SJCRH30 (cell line): Measurements from ENCODE around the gene HBA1. TPM values are rescaled to one million over a fixed set of nuclear protein-coding genes. Genes with fewer than 3 reads are reported as not detected.
A peak's percentile ranks its signal among the peaks of the same experiment; 100 is the strongest.

Experiments used
- DNase-seq, 2 experiments: peaks; one replicate each; pipeline ENCODE4 v3.0.0-alpha.2; 2015 to 2020
- H3K27ac ChIP-seq: fragments of 250-450 bp; sonication (Bioruptor Pico); 2 replicates; pipeline ENCODE4 v1.5.1; 2020; ENCODE audit warnings: mild to moderate bottlenecking, moderate library complexity
- H3K27me3 ChIP-seq: fragments of 250-450 bp; sonication (Bioruptor Pico); 2 replicates; pipeline ENCODE4 v1.5.1; 2020; ENCODE audit warnings: mild to moderate bottlenecking, moderate library complexity
- H3K36me3 ChIP-seq: fragments of 250-450 bp; sonication (Bioruptor Pico); 2 replicates; pipeline ENCODE4 v1.5.1; 2020; ENCODE audit warnings: mild to moderate bottlenecking, moderate library complexity
- H3K4me1 ChIP-seq: fragments of 250-450 bp; sonication (Bioruptor Pico); 2 replicates; pipeline ENCODE4 v1.5.1; 2020; ENCODE audit warnings: mild to moderate bottlenecking, moderate library complexity
- H3K4me3 ChIP-seq: fragments of 250-450 bp; sonication (Bioruptor Pico); 2 replicates; pipeline ENCODE4 v1.5.1; 2020; ENCODE audit warnings: mild to moderate bottlenecking, moderate library complexity
- H3K9me3 ChIP-seq: fragments of 250-450 bp; sonication (Bioruptor Pico); replicated peaks from 2 replicates; pipeline ENCODE4 v1.5.1; 2020; ENCODE audit warnings: mild to moderate bottlenecking, moderate library complexity
- total RNA-seq: library from RNA; depleted of rRNA; stranded (reverse); fragments of >200 nt; shearing (Covaris generic); gene quantifications from 2 replicates; pipeline ENCODE4 v1.2.3, GENCODE V29; 2014

Gene HBA1
- total RNA-seq, 1 experiment from 2014 or later, result not detected

DNA sequence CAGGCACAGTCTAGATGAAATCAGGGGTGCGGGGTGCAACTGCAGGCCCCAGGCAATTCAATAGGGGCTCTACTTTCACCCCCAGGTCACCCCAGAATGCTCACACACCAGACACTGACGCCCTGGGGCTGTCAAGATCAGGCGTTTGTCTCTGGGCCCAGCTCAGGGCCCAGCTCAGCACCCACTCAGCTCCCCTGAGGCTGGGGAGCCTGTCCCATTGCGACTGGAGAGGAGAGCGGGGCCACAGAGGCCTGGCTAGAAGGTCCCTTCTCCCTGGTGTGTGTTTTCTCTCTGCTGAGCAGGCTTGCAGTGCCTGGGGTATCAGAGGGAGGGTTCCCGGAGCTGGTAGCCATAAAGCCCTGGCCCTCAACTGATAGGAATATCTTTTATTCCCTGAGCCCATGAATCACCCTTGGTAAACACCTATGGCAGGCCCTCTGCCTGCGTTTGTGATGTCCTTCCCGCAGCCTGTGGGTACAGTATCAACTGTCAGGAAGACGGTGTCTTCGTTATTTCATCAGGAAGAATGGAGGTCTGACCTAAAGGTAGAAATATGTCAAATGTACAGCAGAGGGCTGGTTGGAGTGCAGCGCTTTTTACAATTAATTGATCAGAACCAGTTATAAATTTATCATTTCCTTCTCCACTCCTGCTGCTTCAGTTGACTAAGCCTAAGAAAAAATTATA is 1.6 kb downstream of the HBA1 start:
- H3K4me1 ChIP-seq, result no peaks in the 10 kb centered on the region
- no peak overlapping the region for H3K27ac ChIP-seq
- no peaks in the 10 kb centered on the region for H3K36me3 ChIP-seq
- no peak for DNase-seq
- no peaks in the 10 kb centered on the region for H3K9me3 ChIP-seq
- H3K27me3 ChIP-seq, result no peaks in the 10 kb centered on the region
- H3K4me3 ChIP-seq, result no peak overlapping the region

DNA sequence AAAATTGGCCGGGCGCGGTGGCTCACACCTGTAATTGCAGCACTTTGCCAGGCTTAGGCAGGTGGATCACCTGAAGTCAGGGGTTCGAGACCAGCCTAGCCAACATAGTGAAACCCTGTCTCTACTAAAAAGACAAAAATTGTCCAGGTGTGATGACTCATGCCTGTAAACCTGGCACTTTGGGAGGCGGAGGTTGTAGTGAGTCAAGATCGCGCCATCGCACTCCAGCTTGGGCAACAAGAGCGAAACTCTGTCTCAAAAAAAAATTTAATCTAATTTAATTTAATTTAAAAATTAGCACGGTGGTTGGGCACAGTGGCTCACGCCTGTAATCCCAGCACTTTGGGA is 2.2 kb downstream of the HBA1 start:
- DNase-seq, result no peak

DNA sequence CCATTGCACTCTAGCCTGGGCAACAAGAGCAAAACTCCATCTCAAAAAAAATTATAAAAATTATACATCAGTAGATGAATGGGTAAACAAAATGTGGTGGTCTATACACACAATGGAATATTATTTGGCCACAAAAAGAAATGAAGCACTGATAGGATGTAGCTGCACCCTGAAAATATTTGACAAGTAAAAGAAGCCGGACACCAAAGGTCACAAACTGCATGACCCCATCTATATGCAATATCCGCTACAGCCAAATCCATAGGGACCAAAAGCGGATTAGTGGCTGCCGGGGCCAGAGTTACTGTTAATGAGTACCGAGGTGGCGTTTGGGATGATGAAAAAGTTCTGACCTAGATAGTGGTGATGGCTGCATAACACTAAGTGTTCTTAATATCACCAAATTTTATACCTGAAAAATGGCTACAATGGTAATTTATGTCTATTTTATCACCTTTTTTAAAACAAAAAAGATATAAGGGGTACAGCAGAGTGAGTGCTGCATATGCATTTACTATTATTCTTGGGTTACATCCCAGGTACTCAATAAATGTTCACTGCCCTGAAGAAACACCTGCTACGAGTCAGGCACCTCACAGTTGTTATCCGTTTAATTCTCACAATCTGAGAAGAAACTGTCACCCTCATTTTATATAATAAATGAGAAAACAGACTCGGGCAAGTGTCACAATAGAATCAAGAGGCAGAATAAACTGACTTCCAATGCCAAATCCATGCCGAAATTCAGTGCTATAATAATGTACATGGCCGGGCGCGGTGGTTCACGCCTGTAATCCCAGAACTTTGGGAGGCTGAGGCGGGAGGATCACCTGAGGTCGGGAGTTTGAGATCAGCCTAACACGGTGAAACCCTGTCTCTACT is 3.0 kb downstream of the HBA1 start:
- no peaks in the 10 kb centered on the region for H3K9me3 ChIP-seq
- H3K4me3 ChIP-seq, result no peak overlapping the region
- H3K4me1 ChIP-seq, result no peaks in the 10 kb centered on the region
- no peak for DNase-seq
- H3K27me3 ChIP-seq, result no peaks in the 10 kb centered on the region
- H3K36me3 ChIP-seq, result no peaks in the 10 kb centered on the region
- H3K27ac ChIP-seq, result no peak overlapping the region

More for the DNA sequence above, 2.2 kb downstream of the HBA1 start:
- Histone ChIP-seq H3K27me3 (no peaks in the 10 kb centered on the region), H3K36me3 (no peaks in the 10 kb centered on the region), H3K27ac (no peak overlapping the region), H3K4me3 (no peak overlapping the region), H3K4me1 (no peaks in the 10 kb centered on the region), H3K9me3 (no peaks in the 10 kb centered on the region)

DNA sequence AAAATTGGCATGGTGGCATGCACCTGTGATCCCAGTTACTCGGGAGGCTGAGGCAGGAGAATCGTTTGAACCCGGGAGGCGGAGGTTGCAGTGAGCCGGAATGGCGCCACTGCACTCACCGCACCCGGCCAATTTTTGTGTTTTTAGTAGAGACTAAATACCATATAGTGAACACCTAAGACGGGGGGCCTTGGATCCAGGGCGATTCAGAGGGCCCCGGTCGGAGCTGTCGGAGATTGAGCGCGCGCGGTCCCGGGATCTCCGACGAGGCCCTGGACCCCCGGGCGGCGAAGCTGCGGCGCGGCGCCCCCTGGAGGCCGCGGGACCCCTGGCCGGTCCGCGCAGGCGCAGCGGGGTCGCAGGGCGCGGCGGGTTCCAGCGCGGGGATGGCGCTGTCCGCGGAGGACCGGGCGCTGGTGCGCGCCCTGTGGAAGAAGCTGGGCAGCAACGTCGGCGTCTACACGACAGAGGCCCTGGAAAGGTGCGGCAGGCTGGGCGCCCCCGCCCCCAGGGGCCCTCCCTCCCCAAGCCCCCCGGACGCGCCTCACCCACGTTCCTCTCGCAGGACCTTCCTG is 3.7 kb downstream of the HBA1 start, which contains the start of gene HBQ1:
TSS of gene HBQ1 (plus strand) at position 359 of the 575 bp plus-strand sequence. CDS start at position 387, 28 bp downstream.
- Histone ChIP-seq H3K27me3 (no peaks in the 10 kb centered on the region), H3K9me3 (no peaks in the 10 kb centered on the region), H3K27ac (no peak within 1 kb of the TSS), H3K4me1 (no peaks in the 10 kb centered on the region), H3K4me3 (no peak within 1 kb of the TSS), H3K36me3 (0 out of 2 replicates have a peak, but pooled peaks cover 6% of the 10 kb centered on the region)
- no peak for DNase-seq

DNA sequence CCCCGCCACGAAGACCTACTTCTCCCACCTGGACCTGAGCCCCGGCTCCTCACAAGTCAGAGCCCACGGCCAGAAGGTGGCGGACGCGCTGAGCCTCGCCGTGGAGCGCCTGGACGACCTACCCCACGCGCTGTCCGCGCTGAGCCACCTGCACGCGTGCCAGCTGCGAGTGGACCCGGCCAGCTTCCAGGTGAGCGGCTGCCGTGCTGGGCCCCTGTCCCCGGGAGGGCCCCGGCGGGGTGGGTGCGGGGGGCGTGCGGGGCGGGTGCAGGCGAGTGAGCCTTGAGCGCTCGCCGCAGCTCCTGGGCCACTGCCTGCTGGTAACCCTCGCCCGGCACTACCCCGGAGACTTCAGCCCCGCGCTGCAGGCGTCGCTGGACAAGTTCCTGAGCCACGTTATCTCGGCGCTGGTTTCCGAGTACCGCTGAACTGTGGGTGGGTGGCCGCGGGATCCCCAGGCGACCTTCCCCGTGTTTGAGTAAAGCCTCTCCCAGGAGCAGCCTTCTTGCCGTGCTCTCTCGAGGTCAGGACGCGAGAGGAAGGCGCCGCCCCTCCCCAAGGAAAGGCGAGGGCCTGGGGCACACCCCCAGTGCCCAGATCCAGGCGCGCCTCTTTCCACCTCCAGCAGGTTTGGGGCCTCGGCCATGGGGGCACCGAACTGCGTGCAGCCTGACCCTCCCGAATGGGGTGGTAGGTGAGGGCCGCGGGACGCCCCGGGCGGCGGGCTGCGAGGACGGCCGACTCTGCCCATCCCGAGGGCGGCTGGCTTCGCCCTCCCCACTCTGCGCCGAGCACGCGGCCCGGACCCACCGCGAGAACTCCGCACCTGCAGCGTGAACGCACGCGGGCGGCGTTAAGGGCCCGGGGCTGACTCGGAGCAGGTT is 4.4 kb downstream of the HBA1 start:
- Histone ChIP-seq H3K36me3 (0 out of 2 replicates have a peak, but pooled peaks cover 6% of the 10 kb centered on the region), H3K27ac (no peak overlapping the region), H3K9me3 (no peaks in the 10 kb centered on the region), H3K4me3 (no peak overlapping the region), H3K4me1 (no peaks in the 10 kb centered on the region), H3K27me3 (no peaks in the 10 kb centered on the region)
- DNase-seq, result peak in 1 of 2 experiments; percentile 34

DNA sequence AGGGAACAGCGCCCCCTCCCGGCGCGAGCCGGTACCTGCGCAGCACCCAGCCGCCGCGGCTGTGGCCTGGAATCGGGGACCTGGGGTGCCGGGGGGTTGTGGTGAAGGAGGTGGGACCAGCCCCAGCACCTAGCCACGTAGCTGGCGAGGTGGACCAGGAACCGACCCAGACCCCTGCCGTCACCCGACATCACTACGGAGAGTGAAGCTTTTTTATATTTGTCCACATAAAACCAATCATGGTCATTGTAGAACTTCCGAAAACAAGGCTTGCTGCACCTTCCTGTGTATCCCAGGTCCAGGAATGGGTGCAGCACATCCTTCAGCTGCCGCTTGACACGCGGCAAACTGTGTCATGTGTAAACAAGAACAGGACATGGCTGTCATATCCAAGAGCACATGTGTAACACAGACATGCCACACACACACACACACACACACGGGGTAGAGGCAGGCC is 5.1 kb downstream of the HBA1 start:
- DNase-seq, result no peak
- H3K36me3 ChIP-seq, result 0 out of 2 replicates have a peak, but pooled peaks cover 6% of the 10 kb centered on the region
- H3K9me3 ChIP-seq, result no peaks in the 10 kb centered on the region
- H3K4me1 ChIP-seq, result no peaks in the 10 kb centered on the region
- H3K27ac ChIP-seq, result no peak overlapping the region
- H3K27me3 ChIP-seq, result no peaks in the 10 kb centered on the region
- no peak overlapping the region for H3K4me3 ChIP-seq

DNA sequence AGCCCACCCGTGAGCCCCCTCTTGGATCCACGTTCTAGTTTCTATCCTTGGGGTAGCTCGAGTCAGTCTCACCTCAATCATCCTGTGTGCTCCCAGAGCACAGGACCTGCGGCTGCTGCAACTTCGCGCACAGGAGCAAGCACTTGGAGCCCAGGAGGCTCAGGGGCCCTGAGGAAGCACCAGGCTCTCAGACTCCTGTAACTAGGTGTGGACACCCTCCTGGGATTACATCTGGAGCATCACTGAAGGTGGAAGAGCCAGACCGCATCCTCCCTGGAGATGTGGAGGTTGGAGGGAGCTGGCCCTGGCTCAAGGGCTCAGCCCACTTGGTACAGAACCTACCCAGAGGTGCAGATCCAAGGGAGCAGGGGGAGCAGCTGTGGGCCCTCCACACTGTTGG is 6.5 kb downstream of the HBA1 start:
- Histone ChIP-seq H3K4me1 (no peaks in the 10 kb centered on the region), H3K4me3 (no peak overlapping the region), H3K9me3 (no peaks in the 10 kb centered on the region), H3K36me3 (peaks cover 15% of the 10 kb centered on the region), H3K27me3 (no peaks in the 10 kb centered on the region), H3K27ac (no peak overlapping the region)
- no peak for DNase-seq

DNA sequence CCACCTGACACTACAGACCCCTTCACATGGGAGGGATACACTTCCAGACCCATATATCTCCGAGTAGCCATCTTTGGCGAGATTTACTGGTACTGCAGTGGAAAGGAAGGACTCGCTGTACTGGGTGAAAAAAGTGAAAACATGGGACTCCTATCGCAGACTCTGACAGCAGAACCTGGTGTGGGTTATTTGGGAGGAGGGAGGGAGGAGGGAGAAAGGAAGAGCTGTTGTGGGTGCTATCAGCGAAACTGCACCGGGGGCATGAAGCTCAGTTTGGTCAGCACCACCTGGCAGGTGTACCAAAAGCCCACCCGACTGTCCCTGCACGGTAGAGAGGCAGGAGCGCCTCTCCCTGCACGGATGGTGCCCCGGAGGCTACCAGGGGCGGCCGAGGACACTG is 8.7 kb downstream of the HBA1 start:
- Histone ChIP-seq H3K9me3 (no peaks in the 10 kb centered on the region), H3K27ac (no peak overlapping the region), H3K27me3 (no peaks in the 10 kb centered on the region), H3K4me1 (no peaks in the 10 kb centered on the region), H3K4me3 (no peak overlapping the region), H3K36me3 (peaks cover 33% of the 10 kb centered on the region)
- no peak for DNase-seq

DNA sequence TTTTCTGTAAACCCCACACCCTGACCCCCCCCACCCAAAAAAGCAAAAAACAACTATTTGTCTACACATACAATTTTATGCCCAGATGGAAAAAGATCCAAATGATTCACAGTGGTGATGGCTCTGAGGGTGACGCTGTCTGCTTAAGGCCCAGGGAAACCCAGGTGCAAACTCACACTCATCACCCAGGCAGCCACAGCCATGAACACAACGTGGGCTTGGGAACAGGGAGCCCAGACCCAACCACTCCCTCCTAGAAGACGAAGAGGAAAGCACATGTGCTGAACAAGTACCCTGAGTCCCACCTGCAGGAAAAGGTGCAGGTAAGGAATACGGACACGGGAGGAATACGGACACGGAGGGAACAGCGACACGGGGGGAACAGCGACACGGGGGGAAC is 9.2 kb downstream of the HBA1 start:
- no peaks in the 10 kb centered on the region for H3K4me1 ChIP-seq
- H3K27ac ChIP-seq, result no peak overlapping the region
- peaks cover 38% of the 10 kb centered on the region for H3K36me3 ChIP-seq
- DNase-seq, result no peak
- no peaks in the 10 kb centered on the region for H3K9me3 ChIP-seq
- no peak overlapping the region for H3K4me3 ChIP-seq
- H3K27me3 ChIP-seq, result no peaks in the 10 kb centered on the region

DNA sequence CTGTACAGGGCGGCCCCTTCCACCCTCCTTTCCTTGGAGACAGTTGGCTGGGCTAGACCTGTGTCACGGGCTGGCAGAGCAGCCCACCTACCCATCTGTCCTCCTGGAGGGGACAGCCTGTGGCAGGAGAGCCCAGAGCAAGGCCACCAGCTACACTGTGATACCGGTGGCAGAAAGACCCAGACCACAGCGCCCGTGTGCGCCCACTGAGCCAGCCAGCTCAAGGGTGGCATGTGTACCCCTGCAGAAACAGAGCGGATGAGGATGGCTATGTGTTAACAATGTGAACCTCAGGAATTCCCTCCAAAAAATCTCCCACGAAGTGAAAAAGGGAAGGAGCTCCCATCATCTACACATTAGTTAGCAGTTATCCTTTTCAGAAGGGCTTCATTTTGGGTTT is 10.8 kb downstream of the HBA1 start:
- Histone ChIP-seq H3K27ac (no peak overlapping the region), H3K36me3 (peaks cover 50% of the 10 kb centered on the region), H3K4me1 (no peaks in the 10 kb centered on the region), H3K27me3 (no peaks in the 10 kb centered on the region), H3K9me3 (no peaks in the 10 kb centered on the region), H3K4me3 (no peak overlapping the region)
- no peak for DNase-seq

DNA sequence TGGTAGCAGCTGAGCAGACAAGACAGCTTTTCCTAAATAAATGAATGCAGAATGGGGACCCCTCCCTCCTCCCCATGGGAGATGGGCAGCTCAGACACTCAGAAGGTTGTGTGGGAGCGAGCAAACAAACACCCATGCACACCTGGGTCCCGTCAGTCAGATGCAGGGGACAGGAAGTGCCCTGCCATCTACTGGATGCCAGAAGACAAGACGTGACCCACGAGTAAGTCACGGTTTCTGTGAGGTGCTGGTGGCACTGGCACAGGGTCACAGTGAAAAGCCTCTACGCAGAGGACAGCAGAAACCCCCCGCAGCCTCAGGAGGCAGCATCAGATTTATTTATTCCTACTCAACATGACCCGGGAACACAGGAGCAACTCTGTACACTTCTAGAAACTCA is 12.2 kb downstream of the HBA1 start:
- Histone ChIP-seq H3K9me3 (no peaks in the 10 kb centered on the region), H3K36me3 (peaks cover 61% of the 10 kb centered on the region), H3K27me3 (no peaks in the 10 kb centered on the region), H3K4me3 (no peak overlapping the region), H3K4me1 (no peaks in the 10 kb centered on the region), H3K27ac (no peak overlapping the region)
- DNase-seq, result peak; percentile 19 to 30

DNA sequence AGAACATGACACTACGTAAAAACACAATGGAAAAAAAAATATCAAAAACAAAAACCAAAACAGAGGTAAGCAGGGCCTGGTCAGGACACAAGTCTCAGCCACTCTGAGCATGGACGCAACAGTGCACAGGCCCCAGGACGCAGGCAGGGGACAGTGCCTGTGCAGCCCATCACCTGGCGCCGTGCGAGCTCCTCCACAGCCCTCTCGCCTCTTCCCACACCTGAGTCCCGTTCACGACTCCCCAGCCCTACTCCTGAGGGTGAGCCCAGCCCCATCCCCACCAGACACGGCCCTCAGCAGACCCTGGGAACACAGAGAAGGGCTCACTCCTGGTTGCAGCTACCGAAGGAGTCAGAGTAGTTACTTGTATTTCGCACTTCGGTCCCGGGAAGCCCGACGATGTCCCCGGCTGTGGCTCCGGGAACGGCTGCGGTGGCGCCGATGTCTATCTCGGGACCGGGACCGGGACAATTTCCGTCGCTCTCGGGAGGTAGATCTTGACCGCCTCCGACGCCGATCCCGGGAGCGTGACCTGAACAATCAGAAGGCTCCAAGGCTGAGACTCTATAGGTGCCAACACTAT is 13.2 kb downstream of the HBA1 start:
- Histone ChIP-seq H3K36me3 (peaks cover 68% of the 10 kb centered on the region), H3K4me1 (no peaks in the 10 kb centered on the region), H3K27ac (no peak overlapping the region), H3K9me3 (no peaks in the 10 kb centered on the region), H3K27me3 (no peaks in the 10 kb centered on the region), H3K4me3 (no peak overlapping the region)
- DNase-seq, result no peak

DNA sequence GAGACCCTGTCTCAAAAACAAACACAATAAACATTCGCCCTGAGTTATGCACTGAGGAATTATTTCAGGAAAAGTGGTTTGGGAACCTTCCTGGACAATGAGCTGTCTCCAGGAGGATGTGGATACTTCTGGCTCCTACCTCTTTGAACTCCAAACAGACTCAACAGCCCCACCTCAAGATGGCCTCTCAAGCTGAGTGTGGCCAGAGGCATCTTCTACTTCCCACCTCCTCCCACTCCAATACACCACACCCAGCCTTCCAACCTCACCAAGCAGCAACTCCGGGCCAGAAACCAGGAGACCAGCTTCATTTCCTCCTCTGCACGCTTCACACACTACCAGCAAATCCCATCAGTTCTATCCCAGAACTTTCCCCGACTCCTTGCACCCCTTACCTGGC is 15.4 kb downstream of the HBA1 start:
- Histone ChIP-seq H3K27ac (no peak overlapping the region), H3K36me3 (peaks cover 83% of the 10 kb centered on the region), H3K4me3 (no peak overlapping the region), H3K4me1 (no peaks in the 10 kb centered on the region), H3K9me3 (no peaks in the 10 kb centered on the region), H3K27me3 (no peaks in the 10 kb centered on the region)
- no peak for DNase-seq

DNA sequence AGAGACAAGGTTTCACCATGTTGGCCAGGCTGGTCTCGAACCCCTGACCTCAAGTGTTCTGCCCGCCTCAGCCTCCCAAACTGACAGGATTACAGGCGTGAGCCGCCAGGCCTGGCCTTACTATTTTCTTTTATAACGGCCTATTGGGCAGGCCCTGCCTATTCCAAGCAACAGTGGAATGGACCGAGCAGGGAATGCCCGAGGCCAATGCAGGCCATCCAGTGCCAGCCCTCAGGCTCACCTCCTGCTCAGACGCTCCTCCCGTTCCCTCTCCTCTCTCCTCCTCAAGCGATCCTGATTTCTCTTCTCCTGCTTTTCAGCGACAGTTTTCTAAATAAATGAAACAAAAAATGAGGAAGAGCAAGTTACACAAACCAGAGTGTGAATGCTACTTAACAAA is 16.2 kb downstream of the HBA1 start:
- H3K36me3 ChIP-seq, result peaks cover 84% of the 10 kb centered on the region
- H3K27ac ChIP-seq, result no peak overlapping the region
- no peak for DNase-seq
- H3K27me3 ChIP-seq, result no peaks in the 10 kb centered on the region
- no peaks in the 10 kb centered on the region for H3K4me1 ChIP-seq
- no peak overlapping the region for H3K4me3 ChIP-seq
- H3K9me3 ChIP-seq, result no peaks in the 10 kb centered on the region
